ENCODE results near the gene MRPL20.
"Not testable (repeated sequence)": the region's sequence is repeated elsewhere in the genome, so short reads cannot be mapped to it uniquely, and the experiment has no call there.

Gene MRPL20

DNA sequence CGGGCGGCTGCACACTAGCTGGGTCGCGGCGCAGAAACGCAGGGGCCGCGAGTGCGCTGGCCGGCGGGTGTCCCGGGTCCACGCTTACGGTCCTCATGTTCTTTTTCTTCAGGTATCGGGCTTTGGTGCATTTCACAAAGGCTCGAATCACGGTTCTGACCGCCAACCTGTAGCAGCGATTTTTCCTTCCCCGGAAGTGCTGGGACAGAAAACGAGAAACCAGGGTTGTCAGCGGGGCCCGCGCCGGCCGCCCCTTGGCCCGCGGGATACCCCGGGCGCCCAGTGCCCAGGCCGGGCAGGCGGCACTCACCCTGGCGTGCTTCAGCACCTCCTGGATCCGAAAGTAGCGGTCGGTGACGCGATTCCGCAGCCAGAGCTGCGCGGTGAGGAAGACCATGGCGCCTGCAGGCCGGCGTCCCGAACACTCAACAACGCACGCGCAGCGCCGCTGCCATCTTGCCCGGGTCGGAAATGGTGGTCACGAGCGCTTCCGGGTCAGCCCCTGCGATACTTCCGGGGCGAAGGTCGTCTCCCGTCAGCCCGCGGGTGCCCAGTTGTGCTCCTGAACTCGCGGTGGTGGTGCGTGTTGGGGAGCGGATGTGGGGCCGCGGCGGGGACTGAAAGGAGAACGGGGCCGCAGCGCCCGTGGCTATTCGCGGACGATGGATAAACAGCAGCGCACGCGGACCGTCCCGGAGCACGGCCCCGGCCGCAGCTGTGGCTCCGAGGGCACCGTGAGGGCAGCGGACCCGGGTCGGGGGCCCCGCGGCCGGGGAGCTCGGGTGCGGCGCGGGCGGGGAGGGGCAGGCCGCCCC is at the start of gene MRPL20:
MRPL20 (minus strand) TSS at position 473 of the 815 bp plus-strand sequence; CDS start at position 397, 76 bp downstream.
- H3K36me3 Mint-ChIP-seq: peaks cover 34% of the 10 kb centered on the region
- H3K27ac Mint-ChIP-seq: peak within 1 kb of the TSS; percentile 94
- CTCF ChIA-PET: interaction anchor here (1.0 kb wide), 1 partner anchor 9 kb away, joined by 3 read pairs; no protein-coding TSS in a partner anchor
- peaks cover 45% of the 10 kb centered on the region for H3K4me1 Mint-ChIP-seq
- no peaks in the 10 kb centered on the region for H3K27me3 Mint-ChIP-seq
- peak; percentile 98 for DNase-seq
- H3K9me3 Mint-ChIP-seq: no peaks in the 10 kb centered on the region
- peak within 1 kb of the TSS; percentile 85 for H3K4me3 Mint-ChIP-seq

DNA sequence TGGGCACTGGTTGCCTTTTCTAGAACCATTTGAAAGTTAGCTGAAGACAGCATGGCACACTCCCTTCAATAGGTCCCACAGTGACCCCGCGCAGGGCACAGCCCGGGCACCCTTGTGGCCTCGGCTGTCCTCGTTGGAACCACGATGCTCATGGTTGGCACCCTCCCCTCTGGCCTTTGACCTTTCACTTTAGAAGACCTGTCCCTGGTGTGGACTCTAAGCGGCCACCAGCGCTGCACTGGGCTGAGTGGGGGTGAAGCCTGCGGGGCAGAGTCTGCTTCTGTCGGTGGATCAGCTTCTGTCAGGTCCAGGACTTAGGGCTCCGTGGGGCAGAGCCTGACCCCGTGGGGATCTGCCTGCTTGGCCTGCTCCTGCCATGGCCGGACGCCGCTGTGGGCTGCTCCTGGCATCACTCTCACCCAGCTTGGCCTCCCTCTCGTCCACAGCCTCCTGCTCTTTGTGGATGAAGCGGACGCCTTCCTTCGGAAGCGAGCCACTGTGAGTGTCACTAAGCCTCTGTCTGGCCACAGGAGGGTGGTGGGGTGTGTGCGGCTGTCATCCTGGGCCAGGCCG is 49.7 kb upstream of the MRPL20 start:
- H3K9me3 Mint-ChIP-seq, H3K4me1 Mint-ChIP-seq, CTCF ChIA-PET, H3K27ac Mint-ChIP-seq, H3K4me3 Mint-ChIP-seq, H3K36me3 Mint-ChIP-seq, DNase-seq: not testable (repeated sequence)
- peaks cover 13% of the 10 kb centered on the region for H3K27me3 Mint-ChIP-seq

DNA sequence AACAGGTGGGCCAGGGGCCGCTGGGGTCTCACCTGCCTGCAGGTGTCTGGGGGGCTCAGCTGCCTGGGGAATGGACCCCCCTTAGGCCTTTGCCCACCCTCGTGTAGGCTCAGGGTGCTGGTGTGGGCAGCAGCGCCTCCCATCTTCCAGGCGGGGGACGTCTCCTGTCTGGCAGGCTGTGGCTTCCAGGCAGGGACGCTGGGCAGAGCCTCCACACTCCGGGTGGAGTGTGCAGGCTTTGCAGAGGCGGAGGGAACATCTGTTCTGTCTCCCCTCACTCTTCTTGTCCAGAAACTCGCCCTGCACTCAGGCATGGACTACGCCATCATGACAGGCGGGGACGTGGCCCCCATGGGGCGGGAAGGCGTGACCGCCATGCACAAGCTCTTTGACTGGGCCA is 48.8 kb upstream of the MRPL20 start:
- H3K27ac Mint-ChIP-seq, H3K4me3 Mint-ChIP-seq, H3K36me3 Mint-ChIP-seq, H3K9me3 Mint-ChIP-seq, H3K27me3 Mint-ChIP-seq, DNase-seq, H3K4me1 Mint-ChIP-seq, CTCF ChIA-PET: not testable (repeated sequence)

DNA sequence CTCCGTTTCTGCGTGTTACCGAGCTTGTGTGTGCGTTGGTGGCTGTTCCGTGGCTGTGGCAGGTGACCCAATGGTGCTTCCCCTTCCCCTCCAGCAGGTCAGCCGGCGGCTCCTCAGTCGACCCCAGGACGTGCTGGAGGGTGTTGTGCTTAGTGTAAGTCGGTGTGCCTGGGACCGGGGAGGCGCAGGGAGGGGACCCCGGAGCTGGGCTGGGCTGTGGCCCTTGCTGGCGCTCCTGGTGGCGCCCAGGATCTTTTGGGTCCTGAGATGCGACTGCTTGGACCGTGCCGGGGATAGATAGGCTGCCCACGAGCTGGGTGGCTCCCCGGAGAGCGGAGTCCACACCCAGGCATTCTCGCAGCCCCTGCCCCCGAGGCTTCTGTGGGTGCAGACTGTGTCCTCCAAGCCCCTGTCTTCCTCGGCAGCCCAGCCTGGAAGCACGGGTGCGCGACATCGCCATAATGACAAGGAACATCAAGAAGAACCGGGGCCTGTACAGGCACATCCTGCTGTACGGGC is 48.3 kb upstream of the MRPL20 start:
- H3K36me3 Mint-ChIP-seq: no peaks in the 10 kb centered on the region
- H3K27ac Mint-ChIP-seq: no peak overlapping the region
- H3K4me3 Mint-ChIP-seq: no peak overlapping the region
- DNase-seq: no peak
- peaks cover 7% of the 10 kb centered on the region for H3K27me3 Mint-ChIP-seq
- CTCF ChIA-PET: no interaction called here
- no peaks in the 10 kb centered on the region for H3K4me1 Mint-ChIP-seq
- no peaks in the 10 kb centered on the region for H3K9me3 Mint-ChIP-seq

DNA sequence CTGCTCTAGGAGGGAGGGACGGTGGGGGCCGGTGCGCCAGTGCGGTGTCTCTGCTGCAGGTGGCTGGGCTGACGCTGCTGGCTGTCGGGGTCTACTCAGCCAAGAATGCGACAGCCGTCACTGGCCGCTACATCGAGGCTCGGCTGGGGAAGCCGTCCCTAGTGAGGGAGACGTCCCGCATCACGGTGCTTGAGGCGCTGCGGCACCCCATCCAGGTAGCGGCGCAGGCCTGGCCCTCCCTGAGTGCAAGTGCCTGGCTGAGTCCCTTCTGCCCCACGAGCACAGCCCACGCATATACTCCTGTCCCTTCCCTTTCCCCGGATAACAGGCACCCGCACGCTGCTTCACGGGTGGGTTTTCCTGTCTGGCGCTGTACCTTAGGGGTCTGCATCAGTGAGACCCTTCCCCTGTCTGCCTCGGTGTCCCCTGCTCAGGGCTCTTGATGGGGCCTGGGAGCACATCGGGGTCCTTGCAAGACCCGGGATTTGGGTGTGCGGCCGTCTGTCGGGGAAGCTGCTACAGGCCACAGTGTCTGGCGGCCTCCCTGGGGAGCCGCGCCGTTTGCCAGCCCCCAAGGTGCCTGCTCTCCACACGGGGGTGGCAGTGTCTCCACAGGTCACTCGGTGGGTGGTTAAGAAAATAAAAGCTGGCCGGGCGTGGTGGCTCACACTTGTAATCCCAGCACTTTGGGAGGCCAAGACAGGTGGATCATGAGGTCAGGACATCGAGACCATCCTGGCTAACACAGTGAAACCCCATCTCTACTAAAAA is 47.4 kb upstream of the MRPL20 start:
- H3K27ac Mint-ChIP-seq, H3K27me3 Mint-ChIP-seq, H3K4me3 Mint-ChIP-seq, DNase-seq, H3K36me3 Mint-ChIP-seq, H3K4me1 Mint-ChIP-seq, H3K9me3 Mint-ChIP-seq, CTCF ChIA-PET: not testable (repeated sequence)

DNA sequence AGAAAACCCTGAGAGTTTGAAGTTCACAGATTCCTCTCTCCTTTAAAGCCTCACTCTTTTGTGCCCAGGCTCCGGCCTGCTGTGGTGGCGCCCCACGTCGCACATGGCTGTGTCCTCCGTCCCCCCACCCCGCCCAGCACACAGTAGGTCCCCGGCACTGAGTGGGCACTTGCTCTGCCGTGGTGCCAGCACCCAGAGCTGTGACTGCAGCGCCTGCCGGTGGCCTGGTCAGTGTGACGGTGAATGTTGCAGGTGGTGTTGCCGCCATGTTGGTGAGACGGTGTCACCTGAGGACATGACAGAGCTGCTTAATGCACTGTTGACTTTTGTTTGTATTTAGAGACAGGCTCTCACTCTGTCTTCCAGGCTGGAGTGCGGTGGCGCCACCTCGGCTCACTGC is 45.8 kb upstream of the MRPL20 start:
- no peak overlapping the region for H3K27ac Mint-ChIP-seq
- no peaks in the 10 kb centered on the region for H3K36me3 Mint-ChIP-seq
- H3K27me3 Mint-ChIP-seq: peaks cover 10% of the 10 kb centered on the region
- no peak overlapping the region for H3K4me3 Mint-ChIP-seq
- no peaks in the 10 kb centered on the region for H3K4me1 Mint-ChIP-seq
- CTCF ChIA-PET: no interaction called here
- no peaks in the 10 kb centered on the region for H3K9me3 Mint-ChIP-seq
- no peak for DNase-seq

DNA sequence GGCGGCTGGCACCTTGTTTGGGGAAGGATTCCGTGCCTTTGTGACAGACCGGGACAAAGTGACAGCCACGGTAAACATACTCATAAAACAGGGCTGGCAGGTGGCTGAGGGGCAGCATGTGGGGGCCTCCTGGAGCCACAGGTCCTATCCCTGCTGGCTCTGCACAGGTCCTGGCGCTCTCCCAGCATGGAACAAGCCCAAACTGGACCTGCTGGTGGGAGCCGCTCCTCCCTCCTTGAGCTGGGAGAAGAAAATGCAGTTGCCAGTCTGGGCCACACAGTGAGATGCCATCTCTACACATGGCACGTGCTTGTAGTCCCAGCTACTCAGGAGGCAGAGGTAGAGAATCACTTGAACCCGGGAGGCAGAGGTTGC is 45.3 kb upstream of the MRPL20 start:
- H3K36me3 Mint-ChIP-seq, DNase-seq, CTCF ChIA-PET, H3K9me3 Mint-ChIP-seq, H3K4me1 Mint-ChIP-seq, H3K4me3 Mint-ChIP-seq, H3K27ac Mint-ChIP-seq: not testable (repeated sequence)
- peaks cover 10% of the 10 kb centered on the region for H3K27me3 Mint-ChIP-seq

DNA sequence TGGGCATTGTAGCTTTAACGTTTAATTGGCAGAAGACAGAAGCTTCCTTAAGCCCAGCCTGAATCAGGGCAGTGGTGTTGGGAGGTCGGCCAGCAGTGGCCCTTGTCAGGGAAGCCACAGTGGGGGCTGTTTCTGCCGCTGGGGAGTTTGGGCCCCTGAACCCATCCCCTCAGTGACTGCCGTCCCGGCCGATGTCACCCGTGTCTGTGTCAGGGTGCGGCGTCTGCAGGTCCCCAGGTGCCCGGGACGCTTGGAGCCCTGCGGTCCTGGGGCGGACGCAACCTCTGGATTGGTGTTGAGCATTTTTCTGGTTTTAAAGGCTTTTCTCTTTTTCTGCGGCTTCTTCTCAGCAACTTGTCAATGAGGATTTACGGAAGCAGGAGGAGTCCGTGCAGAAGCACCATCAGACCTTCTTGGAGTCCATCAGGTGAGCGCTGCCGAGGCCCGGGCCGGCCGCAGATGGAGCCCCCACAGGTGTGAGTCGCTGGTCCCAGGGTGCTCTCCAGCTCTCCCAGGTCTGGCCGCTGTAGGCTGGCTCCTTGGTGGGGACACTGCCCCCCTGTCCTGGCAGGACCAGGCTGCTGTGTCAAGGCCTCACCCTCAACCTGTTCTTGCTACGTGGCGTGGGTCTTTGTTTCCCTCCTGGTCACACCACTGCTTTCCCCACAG is 44.7 kb upstream of the MRPL20 start:
- CTCF ChIA-PET: no interaction called here
- no peak for DNase-seq
- peaks cover 10% of the 10 kb centered on the region for H3K27me3 Mint-ChIP-seq
- H3K4me1 Mint-ChIP-seq: no peaks in the 10 kb centered on the region
- H3K9me3 Mint-ChIP-seq: no peaks in the 10 kb centered on the region
- H3K36me3 Mint-ChIP-seq: no peaks in the 10 kb centered on the region
- H3K27ac Mint-ChIP-seq: no peak overlapping the region
- no peak overlapping the region for H3K4me3 Mint-ChIP-seq

DNA sequence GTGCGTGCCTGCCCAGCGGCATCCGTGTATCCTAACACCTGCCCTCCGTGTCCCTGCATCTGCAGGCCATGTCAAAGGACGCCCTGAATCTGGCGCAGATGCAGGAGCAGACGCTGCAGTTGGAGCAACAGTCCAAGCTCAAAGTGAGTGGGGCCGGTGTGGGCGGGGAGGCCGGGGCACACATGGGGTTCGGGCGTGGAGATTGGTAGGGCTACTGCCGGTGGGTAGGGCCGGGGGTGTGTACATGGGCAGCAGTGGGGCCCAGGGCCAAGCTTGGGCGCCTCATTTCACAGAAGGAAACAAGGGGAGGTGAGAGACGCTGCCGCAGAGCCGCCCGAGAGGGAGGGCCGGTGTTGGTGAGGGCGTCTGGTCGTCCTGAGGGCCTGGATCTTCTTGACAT is 43.5 kb upstream of the MRPL20 start:
- DNase-seq, H3K27ac Mint-ChIP-seq, H3K36me3 Mint-ChIP-seq, H3K4me3 Mint-ChIP-seq, CTCF ChIA-PET, H3K4me1 Mint-ChIP-seq, H3K9me3 Mint-ChIP-seq: not testable (repeated sequence)
- H3K27me3 Mint-ChIP-seq: peaks cover 10% of the 10 kb centered on the region

DNA sequence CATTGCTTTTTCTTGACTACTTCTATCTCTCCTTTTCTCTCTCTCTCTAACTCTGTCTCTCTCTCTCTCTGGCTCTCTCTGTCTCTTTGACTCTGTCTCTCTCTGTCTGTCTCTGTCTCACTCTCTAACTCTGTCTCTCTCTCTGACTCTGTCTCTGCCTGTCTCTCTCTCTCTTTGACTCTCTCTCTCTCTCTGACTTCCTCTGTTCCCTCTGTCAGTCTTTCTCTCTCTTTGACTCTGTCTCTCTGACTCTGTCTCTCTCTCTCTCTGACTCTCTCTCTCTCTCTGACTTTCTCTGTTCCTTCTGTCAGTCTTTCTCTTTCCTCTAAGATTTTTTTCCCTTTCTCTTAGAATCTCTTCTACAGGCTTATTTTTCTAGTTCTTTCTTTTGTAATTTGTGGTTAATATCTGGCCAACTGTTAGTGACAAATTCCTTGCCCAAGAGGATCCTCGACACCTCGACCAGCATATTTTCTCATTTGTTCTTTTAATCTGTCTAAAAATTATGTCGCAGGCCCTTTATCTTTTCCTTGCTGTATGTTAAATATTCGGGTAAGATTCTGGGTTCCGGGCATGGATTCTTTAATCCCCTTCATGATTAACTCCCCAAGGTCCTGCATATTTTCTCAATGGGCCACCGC is 42.1 kb upstream of the MRPL20 start, which contains the start of gene ATAD3C:
ATAD3C (plus strand) TSS at position 591 of the 641 bp plus-strand sequence. CDS start 995 bp downstream, outside the sequence.
- no peaks in the 10 kb centered on the region for H3K36me3 Mint-ChIP-seq
- no peak within 1 kb of the TSS for H3K4me3 Mint-ChIP-seq
- peaks cover 11% of the 10 kb centered on the region for H3K27me3 Mint-ChIP-seq
- no peaks in the 10 kb centered on the region for H3K9me3 Mint-ChIP-seq
- CTCF ChIA-PET: interaction anchor here (1.1 kb wide), 1 partner anchor 8 kb away, joined by 4 read pairs; no protein-coding TSS in a partner anchor
- H3K27ac Mint-ChIP-seq: no peak within 1 kb of the TSS
- no peaks in the 10 kb centered on the region for H3K4me1 Mint-ChIP-seq
- DNase-seq: no peak

DNA sequence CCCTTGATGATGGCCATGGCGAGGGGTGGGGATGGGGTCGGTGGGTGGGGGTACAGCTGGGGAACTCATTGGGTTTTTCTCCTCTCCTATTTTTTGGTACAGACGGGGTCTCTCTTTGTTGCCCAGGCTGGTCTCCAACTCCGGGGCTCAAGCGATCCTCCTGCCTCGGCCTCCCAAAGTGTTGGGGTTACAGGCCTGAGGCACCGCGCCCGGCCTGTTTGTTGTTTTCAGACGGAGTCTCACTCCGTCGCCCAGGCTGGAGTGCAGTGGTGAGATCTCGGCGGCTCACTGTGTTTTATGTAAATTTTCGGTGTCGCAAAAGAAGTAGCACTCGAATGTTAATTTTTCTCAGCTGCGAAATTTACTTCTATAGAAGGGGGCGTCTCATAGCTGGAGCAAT is 39.5 kb upstream of the MRPL20 start:
- H3K9me3 Mint-ChIP-seq, H3K4me3 Mint-ChIP-seq, H3K27ac Mint-ChIP-seq, CTCF ChIA-PET, DNase-seq, H3K36me3 Mint-ChIP-seq, H3K4me1 Mint-ChIP-seq: not testable (repeated sequence)
- H3K27me3 Mint-ChIP-seq: peaks cover 13% of the 10 kb centered on the region

DNA sequence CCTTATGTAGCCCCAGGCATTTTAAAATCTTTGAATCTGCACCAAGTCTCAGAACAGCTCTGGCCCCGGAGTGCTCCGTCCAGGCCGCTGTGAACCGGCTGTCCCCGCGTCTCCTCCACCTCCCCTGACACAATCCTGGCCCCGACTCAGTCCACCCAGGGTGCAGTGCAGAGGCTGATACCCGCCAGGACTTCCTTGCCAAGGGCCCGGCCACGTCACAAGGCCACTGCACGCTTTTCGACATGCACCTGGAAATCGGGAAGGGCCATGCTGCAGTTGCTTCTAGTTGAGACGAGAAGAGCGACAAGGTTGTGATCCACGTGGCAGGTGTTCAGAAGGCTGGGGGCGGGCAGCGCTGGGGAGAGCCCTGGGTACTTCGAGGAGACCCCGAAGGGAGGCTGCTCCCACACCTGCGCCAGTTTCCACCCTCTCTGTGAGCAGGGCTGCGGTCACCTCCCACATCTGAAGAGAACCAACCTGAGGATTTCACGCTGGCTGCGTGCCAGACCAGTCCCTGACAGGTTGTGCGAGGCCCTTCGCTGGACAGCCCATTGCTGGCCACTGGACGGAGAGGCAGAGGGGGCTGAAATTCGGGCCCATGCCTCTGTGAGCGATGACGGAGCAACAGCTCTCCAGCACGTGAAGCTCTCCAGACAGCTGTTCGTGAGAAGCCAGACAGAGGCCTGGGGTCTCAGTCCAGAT is 35.1 kb upstream of the MRPL20 start:
- CTCF ChIA-PET: interaction anchor here (1.4 to 2.8 kb wide), 3 partner anchors 11 to 44 kb away, joined by 3 to 10 read pairs (median 9); no protein-coding TSS in a partner anchor
- Mint-ChIP-seq H3K27ac (no peak overlapping the region), H3K27me3 (peaks cover 33% of the 10 kb centered on the region), H3K9me3 (no peaks in the 10 kb centered on the region), H3K4me1 (no peaks in the 10 kb centered on the region), H3K36me3 (no peaks in the 10 kb centered on the region), H3K4me3 (no peak overlapping the region)
- DNase-seq: no peak

Measured in activated naive CD4-positive, alpha-beta T cell treated with anti-CD3 and anti-CD28 coated beads, Interleukin-2, amount 10 ng/mL, durations not matched to agents 7 days and 5 days (primary cell).